Measurements from ENCODE around the gene NBPF26.
"Not testable (repeated sequence)": the region's sequence is repeated elsewhere in the genome, so short reads cannot be mapped to it uniquely, and the experiment has no call there.

NBPF26 gene

DNA sequence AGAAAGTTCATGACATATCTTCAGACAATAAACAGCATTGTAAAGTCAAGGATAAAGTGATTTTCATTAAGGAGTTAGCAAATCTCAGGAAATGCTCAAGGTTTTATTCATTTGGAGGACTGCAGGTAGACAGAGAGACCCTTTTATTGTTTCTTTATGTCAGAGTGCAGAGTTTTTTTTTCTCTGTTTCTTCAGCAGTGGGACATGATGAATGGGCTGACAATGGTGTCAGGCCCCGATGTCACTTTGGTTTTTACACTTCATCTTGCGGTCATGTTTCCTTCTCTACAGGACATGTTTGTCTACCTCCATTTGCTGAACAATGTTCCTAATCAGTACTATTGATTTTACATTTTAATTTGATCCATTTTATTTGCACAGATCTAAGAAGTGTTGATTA lies 134.4 kb downstream of the NBPF26 start:
- DNase-seq (ENCODE audit: low spot score), result not testable (repeated sequence)

DNA sequence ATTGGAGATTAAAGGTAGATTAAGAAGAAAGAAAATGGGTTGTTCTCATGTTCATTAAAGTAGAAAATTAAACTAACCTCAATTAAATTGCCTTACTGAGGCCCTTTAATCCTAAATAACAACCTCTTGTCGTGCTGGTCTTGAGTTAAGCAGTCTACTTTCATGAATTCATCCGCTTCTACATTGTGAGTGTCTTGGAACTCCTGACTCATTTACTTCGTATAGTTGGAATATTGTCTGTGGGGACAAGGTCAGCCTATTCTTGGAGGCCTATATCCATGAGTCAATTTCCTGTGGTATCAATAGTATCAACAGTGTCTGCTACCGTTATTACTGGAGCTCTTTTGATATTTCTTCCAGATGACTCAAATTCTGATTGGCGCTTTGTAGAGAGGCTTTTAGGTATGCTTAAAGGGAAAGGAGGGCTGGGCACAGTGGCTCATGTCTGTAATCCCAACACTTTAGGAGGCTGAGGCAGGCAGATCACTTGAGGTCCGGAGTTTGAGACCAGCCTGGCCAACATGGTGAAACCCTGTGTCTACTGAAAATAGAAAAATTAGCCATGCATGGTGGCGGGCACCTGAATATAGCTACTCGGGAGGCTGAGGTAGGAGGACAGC lies 136.0 kb downstream of the NBPF26 start:
- DNase-seq (ENCODE audit: low spot score), result not testable (repeated sequence)

DNA sequence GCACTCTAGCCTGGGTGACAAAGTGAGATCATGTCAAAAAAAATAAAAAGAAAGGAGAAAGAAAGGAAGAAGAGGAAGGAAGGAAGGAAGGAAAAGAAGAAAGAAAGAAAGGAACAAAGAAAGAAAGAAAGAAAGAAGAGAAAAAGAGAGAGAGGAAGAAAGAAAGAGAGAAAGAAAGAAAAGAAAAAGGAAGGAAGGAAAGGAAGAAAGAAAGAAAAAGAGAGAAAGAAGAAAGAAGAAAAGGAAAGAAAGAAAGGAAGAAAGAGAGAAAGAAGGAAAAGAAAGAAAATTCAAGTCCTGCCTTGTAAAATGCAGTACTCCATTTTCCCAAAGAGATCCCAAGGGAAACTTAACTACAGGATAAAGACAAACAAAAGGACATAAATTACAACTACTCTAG lies 154.5 kb downstream of the NBPF26 start:
- not testable (repeated sequence) for DNase-seq (ENCODE audit: low spot score)

DNA sequence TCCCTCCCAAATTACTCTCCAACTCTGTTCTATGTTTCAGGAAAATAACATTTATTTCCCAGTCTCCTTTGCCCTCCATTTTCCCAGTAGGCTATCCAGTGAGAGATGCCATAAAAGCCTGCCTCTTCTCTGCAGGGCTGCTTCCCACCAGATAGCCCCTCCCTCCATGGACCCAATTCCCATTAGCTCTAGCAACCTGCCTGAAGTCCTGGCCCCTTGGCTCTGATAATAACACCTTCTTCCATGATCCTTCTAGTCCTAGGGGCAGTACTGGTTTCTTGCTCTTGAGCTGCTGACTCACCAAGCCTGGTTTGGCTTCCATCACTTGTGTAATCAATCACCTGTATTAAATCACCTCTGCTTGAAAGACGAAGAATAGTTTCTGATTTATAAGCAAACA lies 156.3 kb downstream of the NBPF26 start:
- DNase-seq (ENCODE audit: low spot score), result not testable (repeated sequence)

DNA sequence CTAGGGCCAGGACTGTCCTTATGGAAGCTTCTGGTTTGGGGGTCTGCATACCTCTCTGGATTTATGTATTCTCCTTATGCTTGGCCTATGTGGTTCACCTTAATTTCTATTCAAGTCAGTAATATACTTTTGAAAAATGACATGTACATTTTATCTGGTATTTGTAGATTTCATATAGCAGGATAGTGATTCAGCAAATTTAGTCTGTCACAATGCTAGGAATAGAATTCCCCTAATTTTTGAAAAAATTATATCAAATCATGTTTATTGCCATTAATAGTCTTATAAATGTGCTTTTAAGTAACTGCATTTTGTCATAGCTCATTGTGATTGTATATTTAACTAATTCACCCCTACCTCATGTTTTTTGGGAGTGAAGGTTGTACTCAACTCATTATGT lies 158.2 kb downstream of the NBPF26 start:
- not testable (repeated sequence) for DNase-seq (ENCODE audit: low spot score)
